RPMI8226 (cell line): Measurements from ENCODE around the gene NEB.

Source experiments
- DNase-seq: peaks from one replicate; pipeline ENCODE4 v3.0.0-alpha.2; 2015

NEB gene, protein sequence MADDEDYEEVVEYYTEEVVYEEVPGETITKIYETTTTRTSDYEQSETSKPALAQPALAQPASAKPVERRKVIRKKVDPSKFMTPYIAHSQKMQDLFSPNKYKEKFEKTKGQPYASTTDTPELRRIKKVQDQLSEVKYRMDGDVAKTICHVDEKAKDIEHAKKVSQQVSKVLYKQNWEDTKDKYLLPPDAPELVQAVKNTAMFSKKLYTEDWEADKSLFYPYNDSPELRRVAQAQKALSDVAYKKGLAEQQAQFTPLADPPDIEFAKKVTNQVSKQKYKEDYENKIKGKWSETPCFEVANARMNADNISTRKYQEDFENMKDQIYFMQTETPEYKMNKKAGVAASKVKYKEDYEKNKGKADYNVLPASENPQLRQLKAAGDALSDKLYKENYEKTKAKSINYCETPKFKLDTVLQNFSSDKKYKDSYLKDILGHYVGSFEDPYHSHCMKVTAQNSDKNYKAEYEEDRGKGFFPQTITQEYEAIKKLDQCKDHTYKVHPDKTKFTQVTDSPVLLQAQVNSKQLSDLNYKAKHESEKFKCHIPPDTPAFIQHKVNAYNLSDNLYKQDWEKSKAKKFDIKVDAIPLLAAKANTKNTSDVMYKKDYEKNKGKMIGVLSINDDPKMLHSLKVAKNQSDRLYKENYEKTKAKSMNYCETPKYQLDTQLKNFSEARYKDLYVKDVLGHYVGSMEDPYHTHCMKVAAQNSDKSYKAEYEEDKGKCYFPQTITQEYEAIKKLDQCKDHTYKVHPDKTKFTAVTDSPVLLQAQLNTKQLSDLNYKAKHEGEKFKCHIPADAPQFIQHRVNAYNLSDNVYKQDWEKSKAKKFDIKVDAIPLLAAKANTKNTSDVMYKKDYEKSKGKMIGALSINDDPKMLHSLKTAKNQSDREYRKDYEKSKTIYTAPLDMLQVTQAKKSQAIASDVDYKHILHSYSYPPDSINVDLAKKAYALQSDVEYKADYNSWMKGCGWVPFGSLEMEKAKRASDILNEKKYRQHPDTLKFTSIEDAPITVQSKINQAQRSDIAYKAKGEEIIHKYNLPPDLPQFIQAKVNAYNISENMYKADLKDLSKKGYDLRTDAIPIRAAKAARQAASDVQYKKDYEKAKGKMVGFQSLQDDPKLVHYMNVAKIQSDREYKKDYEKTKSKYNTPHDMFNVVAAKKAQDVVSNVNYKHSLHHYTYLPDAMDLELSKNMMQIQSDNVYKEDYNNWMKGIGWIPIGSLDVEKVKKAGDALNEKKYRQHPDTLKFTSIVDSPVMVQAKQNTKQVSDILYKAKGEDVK (N-terminal part only)

DNA sequence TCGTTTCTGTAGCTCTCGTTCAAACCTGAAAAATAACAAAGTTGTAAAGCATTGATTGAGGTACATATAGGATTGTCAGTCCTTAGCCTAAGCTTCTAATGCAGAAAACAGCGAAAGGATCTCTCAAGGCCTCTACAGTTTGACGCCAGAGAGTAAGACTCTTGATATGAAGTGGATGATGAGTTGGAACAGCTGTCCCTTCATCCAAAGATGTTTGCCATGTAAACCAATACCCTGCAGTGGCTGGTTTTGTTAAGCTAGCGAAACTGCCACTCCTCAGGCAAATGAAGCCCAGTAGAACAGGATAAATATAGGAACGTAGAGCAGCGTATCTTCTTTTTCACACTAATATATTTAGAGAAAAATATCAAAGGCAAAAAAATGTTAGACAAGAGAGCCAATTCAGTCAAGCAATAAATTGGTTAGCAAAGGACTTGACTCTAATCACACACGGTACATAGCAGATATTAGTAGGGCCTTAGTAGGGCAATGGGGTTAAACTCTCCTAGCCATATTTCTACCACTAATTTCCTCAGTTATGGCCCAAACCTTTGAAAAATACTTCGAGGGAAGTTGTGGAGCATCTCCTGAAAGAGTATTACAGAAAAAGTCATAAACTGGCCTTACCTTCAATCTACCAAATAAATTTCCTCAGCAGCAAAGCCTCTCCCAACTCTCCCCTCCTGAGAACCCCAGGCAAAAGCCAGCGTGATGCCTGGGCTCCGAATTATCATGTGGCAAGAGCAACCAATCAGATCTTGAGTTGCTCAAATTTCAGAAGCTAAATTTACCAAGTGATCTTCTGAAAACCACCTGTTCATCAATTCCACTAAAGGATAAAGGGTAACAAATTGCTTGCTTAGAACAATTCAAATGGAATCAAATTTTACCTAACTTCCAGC lies at the start of gene NEB:
NEB (minus strand) TSS at position 706 of the 902 bp plus-strand sequence. CDS start 1,320 bp downstream, outside the sequence.
- no peak for DNase-seq

DNA sequence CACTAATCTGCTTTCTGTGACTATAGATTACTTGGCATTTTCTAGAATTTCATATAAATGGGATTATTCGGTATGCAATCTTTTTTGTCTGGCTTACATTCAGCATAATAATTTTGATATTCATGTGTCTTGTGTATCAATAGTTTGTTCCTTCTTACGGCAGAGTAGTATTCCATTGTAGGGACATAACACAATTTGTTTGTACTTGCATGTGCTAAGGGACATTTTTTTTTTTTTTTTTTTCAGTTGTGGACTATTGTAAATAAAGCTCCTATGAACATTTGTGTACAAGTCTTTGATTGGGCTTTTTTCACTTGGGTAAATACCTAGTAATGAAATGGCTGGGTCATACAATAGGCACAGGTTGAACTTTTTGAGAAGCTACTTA lies 48.9 kb upstream of the NEB start:
- DNase-seq: no peak

DNA sequence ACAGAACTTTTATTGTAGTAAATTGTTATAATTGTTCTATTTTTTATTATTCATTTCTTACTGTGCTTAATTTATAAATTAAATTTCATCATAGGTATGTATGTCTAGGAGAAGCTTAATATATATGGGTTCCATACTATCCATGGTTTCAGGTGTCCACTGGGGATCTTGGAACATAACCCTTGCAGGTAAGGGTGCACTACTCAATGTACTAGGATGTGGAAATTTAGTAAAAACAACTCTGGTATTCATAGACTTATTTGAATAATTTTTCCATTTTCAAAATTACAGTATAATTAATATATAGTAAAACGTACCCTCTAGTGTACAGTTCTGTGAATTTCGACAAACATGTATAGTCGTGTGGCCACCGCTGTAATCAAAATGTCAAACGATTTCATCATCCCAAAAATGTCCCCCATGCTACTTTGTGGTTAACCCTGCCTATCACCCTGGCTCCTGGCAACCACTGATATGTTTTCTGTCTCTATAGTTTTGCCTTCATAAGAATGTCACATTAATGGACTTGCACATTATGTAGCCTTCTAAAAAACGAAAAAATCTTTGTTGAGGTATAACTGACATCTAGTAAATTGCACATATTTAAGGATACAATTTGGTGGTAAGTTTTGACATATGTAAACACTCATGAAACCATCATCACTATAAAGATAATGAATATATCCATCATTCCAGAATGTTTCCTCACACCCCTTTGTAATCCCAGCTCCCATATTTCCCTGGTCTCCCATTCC lies 48.3 kb upstream of the NEB start:
- DNase-seq: no peak

DNA sequence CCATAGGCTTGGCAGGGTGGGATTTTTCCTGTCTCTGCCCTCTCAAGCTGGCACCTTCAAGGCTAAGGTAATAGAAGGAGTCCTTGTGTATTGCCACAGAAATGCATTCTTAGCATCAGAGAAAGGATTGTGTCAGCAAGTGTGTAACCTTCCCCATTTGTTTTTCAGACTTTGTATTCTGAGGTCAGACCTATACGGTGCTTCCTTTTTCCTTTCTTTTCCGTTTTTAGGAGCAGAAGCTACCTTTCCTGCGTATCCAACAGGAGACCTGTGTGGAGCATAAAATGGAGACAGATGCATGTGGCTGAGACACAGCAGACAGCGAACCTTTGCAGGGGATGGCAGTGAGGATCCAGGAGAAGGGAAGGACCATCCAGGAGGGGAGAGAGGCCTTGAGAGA lies 47.4 kb upstream of the NEB start:
- no peak for DNase-seq

DNA sequence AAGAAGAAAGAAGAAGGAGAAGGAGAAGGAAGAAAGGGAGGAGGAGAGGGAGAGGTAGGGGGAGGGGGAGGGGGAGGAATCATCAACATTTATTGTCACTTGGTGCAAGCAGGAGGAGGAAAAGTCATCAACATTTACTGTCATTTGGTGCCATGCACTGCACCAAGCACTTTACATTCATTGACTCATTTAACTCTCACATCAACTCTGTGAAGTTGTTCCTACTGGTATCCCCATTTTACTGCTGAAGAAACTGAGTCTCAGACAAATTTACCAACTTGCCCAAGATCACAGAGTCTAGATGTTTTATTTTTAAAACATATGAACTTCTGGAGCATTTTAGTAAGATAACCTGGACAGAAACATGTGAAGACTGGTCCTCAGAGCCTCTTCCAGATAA lies 46.7 kb upstream of the NEB start:
- no peak for DNase-seq

DNA sequence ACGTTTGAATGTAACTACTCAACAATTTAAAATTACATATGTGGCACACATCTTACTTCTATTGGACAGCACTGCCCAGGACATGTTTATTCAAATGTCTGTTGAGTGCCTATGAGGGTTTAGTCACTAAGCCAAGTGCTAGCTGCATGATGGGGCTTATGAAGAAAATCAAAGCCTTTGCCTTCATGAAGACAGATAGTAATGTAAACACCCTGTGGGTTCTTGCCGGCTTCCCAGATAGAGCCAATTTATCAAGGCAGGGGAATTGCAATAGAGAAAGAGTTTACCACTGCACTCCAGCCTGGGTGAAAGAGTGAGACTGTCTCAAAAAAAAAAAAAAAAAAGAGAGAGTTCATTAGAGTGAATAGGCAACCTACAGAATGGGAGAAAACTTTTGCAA lies 43.7 kb upstream of the NEB start:
- DNase-seq: no peak

DNA sequence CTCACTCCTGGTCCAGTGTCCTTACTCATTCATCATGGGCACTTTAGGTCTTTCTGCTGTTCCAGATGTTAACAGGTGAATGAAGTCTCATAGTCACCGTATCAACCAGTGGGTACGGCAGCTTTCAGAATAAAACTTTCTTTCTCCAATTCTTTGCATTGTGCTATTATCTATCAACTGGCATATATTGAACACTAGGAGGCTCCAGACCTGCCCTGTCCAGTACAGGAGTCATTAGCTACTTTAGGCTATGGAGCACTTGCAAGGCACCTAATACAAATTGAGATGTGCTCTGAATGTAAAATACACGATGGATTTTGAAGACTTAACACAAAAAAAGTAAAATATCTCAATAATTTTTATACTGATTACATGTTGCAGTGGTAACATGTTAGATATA lies 43.2 kb upstream of the NEB start:
- no peak for DNase-seq

DNA sequence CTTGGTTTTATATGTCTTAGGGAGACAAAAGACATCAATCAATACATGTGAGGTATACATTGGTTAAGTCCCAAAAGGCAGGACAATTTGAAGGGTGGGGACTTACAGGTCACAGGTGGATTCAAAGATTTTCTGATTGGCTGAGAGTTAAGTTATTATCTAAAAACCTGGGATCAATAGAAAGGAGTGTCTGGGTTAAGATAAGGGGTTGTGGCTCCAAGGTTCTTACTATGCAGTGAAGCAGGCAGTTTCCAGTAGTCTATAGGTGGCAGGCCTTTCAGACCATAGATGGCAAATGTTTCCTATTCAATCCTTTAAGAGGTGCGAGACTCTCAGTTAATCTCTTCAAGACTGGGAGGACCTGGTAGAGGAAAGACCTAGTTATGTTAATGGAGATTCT lies 42.1 kb upstream of the NEB start:
- DNase-seq: no peak

DNA sequence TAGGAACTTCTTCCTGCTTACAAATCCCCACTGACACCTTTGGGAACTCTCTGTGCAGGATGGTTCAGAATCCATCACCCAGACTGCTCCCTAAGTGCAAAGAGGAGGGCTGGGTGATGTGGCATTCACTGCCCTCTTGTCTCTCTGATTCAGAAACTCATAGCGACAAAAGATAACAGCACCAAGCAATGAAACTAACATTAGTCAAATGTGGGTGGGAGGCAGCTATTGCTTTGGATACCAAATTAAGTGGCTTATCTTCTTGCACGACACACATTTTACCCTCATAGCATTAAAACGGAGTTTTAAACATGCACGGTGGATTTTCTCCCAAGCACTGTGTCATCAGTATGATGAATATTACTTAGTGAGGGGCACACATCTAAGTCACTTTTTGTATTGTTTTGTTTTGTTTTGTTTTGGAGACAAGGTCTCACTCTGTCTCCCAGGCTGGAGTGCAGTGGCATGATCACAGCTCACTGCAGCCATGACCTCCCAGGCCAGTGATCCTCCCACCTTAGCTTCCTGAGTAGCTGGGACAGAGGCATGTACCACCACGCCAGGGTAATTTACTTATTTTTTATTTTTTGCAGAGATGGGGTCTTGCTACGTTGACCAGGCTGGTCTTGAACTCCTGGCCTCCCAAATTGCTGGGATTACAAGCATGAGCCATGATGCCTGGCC lies 40.9 kb upstream of the NEB start:
- DNase-seq: no peak

DNA sequence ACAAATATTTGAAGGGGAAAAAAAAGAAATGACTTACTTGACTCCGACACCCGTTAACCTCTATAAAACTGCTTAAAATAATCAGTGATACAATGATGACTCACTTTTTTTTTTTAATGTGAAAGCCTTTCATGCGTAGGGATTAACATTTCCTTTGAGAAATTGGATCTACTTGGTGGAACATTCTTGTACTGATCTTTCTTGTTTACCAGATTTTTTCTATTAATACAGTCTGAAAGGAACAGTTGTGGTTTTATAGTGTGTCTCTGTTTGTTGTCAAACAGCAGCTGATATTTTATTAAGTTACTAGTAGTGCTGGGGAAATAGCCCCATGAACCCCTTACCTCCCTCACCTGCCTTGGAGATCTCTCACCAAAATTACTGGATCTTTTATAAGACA lies 40.2 kb upstream of the NEB start:
- no peak for DNase-seq

DNA sequence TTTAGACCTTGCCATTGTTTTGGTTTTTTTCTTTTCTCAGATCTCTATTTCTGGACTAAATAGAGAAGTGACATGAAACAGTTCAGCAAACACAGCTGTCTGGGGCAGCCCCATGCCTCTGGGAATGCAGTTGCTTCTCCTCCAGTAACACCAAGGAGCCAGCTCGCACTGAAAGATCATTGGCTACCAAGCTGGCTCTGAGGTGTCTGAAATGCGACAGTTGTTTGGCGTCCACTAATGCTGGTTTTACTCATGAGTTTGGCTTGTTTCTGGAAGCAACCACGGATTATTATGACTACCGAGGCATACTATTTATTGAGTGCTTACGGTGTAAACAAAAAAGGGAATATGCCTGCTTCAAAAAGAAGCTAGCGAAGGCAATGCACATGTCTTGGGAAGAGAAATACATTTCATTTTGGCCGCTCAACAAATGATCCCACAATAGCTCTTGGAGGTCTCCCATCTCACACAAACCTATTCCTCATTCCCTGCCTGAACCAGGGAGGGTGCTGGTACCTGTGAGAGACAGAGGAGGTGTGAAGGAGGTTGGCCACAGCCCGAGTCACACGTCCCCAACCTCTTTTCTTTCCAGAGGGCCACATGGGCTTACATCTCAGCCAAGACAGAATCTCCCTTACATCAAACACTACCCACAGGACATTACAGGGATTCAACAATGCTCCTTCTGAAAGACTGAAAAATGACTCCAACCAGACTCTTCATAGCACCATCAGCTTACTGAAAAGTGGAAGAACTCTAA lies 37.5 kb upstream of the NEB start:
- no peak for DNase-seq

DNA sequence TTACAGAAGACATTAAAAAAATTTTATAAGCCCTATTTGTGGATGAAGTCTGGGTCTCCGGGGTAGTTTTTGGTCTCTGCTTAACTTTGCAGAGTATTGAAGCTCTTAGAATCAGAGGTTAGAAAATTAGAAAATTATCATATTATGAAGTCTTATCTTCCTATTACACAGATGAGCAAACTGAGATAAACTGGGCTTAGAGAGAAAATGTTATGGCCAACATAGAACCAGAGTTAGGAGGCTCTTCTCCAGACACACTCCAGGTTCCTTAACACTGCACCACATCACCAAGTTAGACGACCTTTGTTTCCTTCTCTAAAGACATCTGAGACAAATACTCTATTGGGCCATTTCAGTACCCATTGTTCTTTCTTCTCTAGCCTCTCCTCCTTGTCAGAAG lies 36.7 kb upstream of the NEB start:
- no peak for DNase-seq

DNA sequence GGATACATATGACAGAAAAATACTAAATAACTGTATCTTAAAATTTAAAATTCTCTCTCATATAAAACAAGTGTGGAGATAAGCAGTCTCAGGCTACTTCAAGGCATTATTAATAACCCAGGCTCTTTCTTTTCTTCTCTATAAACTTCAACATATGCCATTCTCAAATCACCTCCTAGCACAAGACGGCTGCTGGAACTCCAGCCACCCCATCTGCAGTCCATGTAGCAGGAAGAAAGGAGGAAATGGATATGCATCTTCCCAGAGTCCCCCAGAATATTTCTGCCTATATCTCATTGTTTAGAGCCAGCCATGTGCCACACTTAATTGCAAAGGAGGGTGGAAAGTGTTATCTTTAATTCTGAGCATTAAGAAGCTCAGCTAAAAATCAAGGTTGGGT lies 35.3 kb upstream of the NEB start:
- DNase-seq: no peak

DNA sequence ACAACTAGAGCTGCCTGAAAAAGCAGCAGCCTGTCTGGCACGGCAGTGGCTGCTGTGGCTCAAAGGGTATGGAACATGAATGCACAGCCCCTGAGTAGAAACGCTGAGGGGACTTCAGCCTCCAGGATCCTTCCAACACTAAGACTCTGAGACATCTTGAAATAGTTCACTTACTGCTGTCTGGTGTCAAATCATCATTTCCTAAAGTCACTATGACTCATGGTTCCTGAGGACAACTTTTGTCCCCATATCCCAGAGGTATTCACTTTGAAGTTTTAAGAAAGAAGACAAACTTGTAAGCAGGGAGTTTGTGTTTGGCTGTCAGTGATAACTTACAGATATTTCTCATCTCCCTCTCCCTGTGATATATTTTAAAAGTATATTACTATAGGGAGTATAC lies 33.3 kb upstream of the NEB start:
- no peak for DNase-seq

DNA sequence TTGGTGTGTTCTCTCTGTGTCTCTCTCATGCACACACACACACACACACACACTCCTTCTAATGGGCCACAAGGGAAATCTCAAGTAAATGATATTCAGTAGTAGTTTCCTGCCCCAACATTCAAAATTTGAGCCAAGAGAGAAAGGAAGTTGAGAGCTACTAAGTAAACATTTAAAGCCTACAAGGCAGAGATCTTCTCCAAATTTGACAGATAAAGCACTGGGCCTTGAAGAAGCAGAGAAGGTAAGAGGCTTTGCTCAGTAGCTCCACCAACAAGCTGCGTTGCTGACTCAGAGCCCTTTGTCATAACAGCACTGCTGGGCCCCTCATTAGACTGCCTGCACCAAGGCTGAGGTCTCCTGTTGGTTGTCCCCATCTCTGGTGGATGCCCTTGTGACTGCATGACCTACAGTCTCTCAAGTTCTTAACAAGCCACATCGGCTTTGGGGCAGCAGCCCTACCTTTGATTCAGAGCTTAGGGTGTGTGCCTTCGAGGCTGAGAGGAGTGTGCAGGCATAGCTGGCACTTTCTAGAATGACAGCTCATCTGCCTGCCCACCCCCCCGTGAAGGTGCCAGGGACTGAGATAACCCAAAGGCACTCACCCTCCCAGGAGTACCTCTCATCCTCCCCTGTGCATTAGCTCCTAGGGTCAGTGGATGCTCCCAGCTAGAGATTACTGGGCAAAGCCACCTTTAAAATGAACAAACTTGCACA lies 32.3 kb upstream of the NEB start:
- no peak for DNase-seq

DNA sequence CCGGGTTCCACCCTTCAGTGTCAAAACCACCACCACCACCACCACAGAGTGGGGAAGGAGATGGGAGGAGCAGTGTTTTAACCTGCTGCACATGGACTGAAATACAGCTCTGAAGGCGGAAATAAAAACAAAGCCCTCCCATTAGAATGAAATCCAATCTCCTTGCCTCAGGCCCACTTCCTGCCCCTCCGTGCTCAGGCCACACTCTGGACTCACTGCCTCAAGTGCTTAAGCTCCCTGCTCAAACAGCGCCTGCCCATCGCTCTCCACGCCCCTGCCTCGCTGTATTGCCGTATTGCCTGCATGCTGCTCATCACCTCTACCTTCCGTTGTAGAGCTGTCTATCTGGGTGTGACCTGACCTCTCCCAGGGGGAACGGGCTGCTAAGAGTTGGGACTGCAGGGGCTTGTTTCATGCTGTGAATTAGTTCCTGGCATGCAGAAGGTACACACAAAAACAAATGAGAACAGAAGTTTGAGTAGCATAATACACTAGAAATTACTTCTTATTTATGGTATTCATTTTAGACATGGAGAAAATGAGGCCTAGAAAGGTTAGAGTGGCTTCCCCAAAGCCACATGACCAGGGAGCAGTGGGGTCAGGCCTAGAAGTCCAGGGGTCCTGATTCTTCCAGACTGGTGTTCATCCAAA lies 31.6 kb upstream of the NEB start:
- no peak for DNase-seq

DNA sequence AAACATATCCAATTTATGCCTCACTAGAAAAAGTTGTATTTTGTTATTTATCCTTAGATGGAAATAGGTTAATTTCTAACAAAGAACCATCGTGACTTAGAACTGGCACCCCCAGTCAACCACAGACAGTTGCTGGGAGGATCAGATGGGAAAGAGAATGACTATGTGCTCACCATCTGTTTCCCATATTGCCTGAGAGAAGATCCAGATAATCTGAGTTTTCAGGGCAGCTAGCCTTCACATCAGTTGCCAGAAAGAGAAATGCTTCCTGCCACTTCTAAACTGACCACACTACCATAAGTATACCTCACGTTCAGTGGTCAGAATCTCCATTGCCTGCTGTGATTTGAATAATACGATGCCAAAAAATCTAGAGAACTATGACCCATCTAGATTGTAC lies 28.4 kb upstream of the NEB start:
- DNase-seq: no peak

DNA sequence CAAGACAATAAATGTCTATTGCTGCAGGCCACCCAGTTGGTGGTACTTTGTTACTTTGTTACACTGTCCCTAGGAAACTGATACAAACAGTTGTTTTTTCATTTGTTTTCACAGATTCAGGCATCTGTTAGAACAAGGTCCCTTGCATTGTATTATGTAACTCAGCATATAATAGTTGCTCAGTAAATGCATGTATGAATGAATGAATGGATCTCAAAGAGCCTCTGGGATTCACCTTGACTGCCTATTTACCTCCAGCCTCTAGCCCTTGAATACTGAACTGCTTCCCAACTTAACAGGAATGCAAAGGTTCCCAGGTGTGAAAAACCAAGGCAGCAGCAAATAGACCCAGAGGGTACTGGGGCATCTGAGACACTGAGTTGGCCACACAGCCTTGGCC lies 27.4 kb upstream of the NEB start:
- DNase-seq: no peak

DNA sequence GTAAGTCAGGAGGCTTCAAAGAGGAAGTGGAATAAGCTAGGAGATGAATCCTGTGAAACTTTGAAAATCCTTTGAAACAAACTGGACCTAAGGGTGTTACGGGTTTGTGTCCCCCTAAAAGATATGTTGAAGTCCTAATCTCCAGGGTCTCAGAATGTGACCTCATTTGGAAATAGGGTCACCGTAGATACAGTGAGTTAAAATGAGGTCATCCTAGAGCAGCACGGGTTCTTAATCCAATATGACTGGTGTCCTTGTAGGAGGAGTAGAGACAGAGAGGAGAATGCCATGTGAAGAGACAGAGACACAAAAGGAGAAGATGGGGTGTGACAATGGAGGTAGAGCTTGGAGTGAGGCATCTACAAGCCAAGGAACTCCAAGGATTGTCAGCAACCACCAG lies 26.9 kb upstream of the NEB start:
- no peak for DNase-seq
